HG03354 (cell line): Measurements from ENCODE around the gene EIF1AD.
"Not testable (repeated sequence)": the region's sequence is repeated elsewhere in the genome, so short reads cannot be mapped to it uniquely, and the experiment has no call there.

Experiments used
- ATAC-seq: cut with Tn5 transposase; IDR thresholded peaks from one replicate; pipeline ENCODE4 v1.9.1; 2021; ENCODE audit warnings: mild to moderate bottlenecking; ENCODE audit not compliant: unreplicated experiment, poor library complexity, severe bottlenecking

EIF1AD gene

DNA sequence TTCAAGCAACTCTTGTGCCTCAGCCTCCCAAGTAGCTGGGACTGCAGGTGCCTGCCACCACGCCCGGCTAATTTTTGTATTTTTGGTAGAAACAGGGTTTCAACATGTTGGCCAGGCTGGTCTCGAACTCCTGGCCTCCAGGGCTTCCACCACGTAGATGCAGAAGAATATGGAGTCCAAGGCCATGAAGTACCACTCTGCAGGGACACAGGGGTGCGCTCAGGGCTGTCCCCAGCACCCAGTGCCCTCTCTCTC, 21.2 kb upstream of the EIF1AD start:
- ATAC-seq: not testable (repeated sequence)

DNA sequence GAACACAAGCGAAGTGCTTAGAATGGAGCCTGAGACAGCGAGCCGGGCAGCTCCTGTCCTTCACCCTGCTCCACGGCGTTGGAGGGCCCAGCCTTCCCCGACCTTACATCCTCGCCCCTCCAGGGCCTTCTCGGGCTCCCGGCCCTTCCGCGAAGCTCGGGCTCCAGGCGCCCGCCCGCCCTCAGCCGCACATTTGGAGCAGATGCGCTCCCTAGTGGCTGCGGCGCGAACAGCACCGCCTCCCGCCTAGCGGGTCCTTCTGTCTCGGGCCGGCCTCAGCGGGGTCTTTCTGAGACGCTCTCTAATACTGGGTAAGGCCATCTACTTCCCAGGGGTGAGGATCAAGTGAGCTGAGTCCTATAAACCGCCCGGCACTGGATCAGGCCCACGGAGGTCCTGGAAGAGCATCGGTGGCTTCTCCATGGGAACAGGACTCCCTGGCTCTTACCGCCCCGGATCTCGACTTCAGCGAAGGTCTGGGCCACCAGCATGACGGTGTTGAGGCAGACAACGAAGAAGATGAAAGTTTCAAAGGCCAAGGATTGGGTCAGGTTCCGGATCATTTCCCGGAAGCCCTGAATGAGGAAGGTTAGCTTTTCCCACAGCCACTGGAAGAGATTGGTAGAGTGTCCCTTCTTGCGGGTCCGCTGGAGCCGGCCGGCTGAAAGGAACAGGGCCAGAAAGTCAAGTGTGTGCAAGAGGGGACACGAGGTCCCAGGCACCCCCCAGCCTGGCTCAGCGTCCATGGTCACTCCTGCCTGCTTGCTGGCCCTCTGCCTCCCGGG, 20.6 kb upstream of the EIF1AD start:
- peak; percentile 51 for ATAC-seq

DNA sequence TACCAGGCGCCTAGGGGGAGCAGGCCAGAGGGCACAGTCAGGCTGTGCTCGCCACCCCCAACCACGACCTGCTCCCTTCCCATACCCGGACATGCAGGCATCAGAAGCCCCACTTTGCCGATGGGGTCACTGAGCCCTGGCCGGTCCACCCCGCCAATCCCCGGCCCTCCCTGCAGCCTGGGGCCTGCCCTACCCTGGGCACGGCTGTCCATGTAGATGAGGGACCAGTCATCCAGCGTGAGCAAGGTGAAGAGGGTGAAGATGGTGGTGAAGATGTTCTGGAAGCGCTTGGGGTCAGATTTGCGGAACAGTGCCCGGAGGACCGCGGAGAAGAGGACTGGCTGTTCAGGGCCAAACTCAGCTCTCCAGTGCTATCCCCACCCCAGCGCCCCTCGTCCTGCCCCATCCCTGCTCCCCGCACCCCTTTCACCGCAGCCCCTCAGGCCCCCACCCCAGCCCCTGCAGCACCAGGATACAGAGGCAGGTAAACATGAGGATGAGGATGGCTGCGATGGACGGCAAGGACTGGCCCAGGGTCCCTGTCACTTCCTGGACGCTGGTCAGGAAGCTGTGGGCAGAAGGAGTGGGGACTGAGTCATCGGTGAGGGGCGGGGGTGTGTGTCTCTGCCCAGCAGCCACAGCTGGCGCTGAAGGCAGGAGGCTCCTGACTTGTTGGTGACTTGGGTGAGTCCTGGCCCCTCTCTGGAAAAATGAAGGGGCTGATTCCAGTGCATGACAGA, 18.8 kb upstream of the EIF1AD start:
- no peak for ATAC-seq

DNA sequence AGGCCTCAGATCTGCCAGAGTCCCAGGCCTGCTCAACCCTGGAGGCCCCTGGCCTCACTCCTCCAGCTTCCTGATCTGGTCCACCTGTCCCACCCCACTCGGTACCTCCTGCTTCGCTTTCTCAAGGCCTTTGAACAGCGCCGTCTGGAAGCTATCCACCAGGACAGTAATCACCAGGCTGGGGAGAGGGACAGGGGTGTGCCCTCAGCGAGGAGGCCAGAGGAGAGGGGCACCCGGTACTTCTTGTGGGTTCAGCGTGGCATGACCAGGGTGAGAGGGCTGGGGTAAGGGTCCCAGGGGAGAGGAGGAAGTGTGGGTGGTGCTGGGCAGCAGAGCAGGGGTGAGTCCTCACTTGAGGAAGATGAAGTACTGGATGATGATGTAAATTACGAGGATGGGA, 18.3 kb upstream of the EIF1AD start:
- no peak for ATAC-seq

DNA sequence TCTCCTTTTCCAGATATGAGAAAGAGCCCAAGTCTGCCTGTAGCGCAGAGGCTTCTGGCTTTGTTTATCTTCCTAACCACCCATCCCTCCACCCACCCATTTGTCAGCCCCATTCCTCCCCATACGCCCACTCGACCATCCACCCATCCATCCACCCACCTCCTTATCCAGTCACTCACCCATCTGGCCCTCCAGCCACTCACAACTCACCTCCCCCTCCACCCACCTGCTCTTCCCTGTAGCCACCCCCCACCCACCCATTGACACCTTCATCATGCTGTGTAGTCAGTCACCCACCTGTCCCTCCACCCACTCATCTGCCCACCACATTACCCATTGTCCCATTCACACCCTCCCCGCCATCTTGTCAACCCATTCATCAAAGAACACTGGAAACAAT, 15.4 kb upstream of the EIF1AD start:
- no peak for ATAC-seq

DNA sequence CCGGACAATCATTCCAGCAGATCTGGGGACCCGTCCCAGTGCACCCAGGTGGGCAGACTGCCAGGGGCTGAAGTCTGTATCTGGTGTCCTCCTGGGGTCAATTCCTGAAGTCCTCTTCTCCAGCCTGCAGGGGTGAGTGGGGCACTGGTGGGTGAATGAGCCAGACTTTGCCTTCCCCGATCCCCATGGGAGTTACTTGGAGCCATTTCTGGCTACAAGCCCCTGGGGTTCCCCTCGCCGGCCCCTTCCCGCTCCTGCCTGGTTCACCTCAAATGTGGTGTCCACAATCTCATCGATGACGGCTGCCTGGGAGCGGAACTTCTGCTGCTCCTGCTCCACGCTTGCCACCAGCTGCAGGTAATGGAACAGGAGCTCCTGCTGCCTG, 14.8 kb upstream of the EIF1AD start:
- ATAC-seq: no peak

DNA sequence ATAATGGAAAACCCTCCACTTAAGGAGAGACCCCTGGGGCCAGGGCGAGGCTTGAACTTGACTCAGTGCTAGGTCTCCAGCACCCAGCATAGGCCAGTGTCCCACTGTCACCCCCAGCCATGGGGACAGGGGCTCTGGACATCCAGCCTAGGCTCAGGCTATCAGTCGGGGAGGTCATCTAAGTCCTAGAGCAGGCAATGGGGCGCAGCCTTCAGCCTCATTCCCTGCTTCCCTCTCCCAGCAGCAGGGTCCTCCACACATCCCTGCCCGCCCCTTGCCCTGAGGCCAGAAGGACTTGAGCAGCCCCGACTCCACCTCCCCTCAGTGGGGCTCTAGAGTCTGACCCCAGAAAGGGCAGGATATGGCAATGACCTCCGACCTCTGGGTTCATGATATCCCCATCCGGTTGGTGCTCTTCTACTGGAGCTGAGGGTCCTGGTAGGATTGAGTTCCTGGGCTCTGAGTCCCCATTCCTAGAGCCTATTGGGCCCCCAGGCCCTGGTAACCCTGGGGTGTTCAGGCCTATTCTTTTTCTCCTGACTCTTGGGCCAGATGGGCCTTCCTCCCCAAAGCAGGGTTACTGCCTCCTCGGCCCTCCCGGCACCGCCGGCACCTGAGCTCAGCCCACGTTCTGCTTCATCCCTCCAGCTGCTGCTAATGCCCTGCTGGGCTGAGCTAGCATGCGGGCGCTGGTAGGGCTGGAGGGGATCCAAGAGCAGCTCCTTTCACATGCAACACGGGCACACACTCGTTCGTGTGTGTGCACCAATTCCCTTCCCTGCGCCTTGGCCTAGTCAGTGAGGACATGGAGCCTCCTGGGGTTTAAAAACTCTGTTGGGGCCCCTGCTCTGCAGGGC, 14.2 kb upstream of the EIF1AD start:
- ATAC-seq: no peak

DNA sequence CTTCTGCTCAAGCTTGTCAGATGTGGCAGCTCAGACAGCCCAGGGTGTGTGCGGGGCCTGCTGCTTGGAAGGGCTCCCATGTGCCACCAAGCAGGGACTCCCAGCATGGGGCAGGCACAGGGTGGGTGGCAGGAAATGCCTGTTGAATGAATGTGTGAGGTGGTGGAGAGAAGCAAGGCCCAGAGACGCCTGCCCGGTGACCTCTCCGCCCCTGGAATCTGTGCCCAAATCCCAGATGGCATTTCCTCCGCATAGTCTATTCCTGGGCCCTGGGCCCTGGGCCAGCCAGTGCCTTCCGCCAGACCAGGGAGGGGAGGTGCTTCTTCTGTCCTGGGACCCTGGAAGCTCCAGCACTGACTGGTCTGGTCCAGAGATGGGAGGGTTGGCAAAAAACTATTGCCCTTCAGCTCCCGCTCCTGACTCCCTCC, 13.5 kb upstream of the EIF1AD start:
- ATAC-seq: no peak

DNA sequence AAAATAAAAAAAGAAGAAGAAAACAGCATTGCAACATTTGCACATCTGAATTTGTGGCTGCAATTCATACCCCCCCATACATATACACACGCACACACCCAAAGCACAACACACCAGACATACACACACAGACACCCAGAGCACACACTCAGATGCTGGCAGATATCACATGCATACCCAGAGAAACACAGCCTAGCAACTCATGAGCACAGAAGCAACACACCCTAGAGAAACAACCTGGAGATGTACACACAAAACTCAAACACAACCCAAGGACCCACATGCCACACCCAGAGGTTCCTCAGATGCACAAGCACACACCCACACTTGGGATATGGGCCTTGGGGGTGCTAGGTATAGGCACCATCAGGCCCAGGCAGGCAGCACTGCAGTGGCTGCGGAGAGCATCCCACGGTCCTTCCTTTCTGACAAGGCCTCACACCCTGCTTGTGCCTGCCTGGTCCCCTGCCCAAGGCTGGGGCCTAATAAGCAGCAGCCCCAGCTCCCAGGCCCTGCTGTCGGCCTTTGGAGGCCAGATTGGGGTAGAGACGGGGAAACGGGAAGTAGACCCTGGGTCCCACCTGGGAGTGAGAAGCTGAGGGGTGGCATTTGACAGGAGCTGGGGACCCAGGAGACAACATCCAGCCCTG, 13.0 kb upstream of the EIF1AD start:
- ATAC-seq: no peak

DNA sequence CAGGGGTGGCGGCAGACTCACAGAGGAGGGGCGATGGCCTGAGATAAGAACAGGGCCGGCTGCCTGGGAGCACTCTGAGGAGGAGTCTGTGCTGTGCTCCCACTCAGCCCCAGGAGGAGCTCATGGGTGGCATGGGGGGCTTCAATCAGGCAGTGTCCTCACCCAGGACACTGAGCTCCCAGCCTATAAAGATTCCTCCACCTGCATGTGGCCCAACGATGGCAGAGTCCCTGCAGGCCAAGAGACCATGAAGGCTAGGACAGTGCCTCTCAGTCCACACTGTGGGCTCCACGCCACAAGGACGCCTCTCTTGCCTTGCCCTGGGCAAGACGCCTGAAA, 11.8 kb upstream of the EIF1AD start:
- ATAC-seq: no peak

DNA sequence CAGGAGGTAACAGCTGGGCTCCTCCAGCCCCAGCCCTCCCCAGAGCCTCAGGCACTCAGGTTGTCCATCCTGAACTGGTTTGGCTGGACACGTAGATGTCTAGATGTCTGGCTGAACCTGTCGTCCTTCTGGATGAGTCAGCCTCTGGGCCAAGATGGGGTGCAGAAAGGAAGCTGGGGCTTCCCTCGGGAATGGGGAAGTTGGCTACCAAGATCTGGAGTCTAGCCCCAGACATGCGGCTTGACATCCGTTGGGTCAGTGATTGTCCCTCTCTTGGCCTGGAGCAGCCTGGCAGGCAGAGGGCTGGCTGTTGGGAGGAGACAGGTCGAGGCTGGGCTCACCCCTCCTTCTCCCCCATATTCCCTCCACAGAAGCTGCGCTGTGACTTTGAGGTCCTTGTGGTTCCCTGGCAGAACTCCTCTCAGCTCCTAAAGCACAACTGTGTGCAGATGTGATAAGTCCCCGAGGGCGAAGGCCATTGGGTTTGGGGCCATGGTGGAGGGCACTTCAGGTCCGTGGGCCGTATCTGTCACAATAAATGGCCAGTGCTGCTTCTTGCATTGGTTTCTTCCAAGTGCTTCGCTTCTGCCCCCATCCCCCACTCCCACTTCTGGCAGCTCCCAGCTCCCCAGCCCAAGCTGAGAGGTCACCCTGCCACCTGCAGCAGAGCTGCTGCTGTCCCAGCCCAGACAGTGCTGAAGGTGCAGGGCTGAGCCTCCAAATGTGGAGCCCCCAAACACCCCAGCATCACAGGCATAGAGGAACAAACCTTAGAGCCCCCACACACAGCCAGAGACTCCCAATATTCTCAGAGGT, 11.2 kb upstream of the EIF1AD start:
- ATAC-seq: no peak

DNA sequence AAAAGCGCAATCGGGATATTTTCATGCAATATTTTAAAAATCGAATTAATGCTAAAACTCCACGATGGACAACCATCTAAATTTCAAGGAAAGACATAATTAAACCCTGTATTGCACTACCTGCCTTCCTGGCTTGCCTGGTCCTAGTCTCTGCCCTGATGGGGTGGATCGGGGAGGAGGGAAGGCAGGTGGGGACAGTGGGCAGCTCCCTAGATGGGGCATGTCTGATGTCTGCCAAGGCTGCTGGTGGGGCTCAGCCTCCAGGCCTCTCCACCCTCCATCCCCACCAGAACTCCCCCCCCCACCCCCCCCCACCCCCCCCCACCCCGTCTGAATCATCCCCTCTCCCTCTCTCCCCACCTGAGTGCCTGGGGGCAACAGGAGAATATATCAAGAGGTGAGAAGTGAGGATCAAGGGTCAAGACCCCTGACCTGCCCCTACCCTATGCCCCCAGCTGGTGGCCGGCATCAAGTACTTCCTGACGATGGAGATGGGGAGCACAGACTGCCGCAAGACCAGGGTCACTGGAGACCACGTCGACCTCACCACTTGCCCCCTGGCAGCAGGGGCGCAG, 10.5 kb upstream of the EIF1AD start:
- no peak for ATAC-seq

DNA sequence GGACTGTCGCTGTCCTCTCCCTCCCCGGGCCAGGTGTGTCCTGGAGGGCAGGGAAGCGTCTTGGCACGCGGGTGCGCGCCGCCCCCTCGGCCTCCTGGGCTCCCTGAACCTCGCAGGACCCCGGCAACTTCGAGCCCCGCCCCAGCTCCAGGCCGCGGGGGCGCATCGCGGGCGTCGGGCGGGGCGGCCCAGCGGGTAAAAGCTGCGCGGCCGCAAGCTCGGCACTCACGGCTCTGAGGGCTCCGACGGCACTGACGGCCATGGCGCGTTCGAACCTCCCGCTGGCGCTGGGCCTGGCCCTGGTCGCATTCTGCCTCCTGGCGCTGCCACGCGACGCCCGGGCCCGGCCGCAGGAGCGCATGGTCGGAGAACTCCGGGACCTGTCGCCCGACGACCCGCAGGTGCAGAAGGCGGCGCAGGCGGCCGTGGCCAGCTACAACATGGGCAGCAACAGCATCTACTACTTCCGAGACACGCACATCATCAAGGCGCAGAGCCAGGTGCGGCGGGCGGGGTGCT, 9.9 kb upstream of the EIF1AD start, which contains the start of gene CST6:
Gene CST6 (plus strand): TSS at position 224 of the 519 bp plus-strand sequence. CDS start 37 bp downstream, at position 261.
- ATAC-seq: no peak

DNA sequence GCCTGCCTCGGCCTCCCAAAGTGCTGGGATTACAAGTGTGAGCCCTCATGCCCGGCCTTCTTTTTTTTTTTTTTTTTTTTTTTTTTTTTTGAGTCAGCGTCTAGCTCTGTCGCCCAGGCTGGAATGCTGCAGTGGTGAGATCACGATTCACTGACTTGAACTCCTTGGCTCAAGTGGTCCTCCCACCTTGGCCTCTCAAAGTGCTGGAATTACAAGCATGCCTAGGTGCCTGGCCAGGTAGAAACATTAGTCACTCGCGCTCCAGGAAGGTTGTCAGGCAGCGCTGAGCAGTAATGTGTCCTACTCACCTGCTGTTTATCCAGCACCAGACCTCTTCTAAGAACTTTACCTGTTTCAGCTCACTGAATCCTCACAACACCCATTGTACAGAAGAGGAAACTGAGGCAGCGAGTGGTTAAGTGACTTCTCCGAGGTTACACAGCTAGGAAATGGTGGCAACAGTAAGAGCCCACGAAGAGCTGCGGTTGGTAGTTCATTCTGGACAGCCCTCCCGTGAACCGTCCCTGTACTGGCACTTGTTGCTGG, 9.4 kb upstream of the EIF1AD start:
- no peak for ATAC-seq

DNA sequence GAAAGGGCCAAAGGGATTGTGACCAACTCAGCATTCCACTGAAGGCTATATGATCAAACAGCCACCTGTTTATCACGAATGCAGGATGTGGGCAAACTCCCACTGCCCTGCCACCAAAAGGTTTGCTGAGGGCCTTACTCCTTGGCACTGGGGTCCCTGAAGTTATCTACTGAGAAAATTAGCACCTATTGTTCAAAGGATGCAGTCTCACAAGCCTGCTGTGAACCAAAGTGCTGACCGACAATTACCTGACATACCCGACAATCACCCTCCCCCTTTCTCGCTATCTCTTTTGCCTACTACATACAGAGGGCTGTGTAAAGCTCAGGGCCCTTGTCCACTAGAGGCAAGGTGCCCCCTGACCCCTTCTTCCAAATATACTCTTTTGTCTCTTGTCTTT, 8.1 kb upstream of the EIF1AD start:
- not testable (repeated sequence) for ATAC-seq

DNA sequence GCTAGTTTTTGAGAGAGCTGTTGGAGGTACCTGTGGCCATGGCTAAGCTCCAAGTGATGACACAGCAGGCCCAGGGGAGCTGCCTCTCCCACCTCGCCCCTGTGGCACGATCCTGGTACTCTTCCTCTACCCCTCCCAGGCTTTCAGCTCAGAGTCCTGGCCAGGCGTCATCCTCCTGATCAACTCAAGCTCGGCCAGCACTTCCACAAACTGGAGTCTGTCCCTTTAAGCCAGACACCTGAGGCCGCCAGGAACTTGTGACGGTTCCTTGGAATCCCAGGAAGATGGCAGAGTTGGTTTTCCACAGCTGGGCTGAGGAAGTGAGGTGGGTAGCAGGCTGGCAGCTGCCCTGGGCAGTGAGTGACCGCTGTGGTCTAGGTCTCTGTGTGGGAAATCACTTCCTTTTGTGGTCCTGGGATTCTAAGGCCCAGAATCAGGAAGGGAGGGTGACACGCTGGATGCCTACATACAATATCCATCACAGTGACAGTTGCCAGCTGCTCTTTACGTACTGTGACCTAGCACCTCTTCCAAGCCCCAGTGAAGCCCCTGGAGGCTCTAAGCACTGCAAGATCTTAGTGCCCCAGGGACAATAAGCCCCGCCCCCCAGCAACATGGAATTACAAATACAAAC, 6.6 kb upstream of the EIF1AD start:
- ATAC-seq: no peak

DNA sequence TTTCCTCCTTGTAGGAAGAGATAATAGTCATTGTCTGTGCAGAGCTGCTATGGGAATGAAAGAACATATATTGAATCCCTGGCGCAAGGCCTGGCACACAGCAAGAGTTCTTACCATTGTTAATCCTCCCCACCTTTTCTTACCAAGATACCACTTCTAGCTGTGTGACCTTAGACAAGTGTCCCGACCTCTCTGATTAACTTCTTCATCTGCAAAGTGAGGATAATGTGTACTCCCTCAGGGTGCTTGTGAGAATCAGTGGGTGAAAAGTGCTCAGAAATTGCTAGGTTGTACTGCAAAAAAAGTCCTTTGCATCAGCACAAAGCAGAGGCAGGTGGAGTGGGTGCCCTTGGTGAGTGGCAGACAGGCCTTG, 6.1 kb upstream of the EIF1AD start:
- ATAC-seq: no peak

DNA sequence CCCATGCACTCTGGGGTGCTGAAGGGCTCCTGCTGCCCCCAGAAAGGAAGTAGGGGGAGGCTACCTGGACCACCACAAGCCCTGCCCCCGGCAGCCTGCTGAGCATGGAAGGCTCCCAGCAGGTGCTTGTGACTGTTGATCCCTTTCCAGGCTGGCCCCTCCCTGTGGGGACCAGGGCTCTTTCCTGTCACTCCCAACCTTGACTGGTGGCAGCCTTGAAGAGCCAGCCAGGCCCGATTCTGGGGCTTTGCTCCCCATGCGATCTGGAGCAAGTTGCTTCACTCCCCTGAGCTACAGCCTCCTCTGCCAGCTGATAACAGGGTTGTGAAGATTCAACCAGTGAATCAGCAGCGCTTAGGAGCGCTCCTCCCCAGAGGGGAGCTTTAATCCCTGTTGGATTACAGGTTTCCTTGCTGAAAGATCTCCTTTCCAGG, 5.3 kb upstream of the EIF1AD start:
- ATAC-seq: no peak
